Upper lobe of right lung (tissue), 1 donor: Measurements from ENCODE around the gene OTULINL. TPM values are rescaled to one million over a fixed set of nuclear protein-coding genes. Genes with fewer than 3 reads are reported as not detected.

Source experiments
- ATAC-seq: fragments of 200-7000 bp; cut with Tn5 transposase; one replicate; pipeline ENCODE4 v1.9.1; 2020; ENCODE audit warnings: mild to moderate bottlenecking, moderate library complexity
- DNase-seq: peaks from one replicate; pipeline ENCODE4 v3.0.0-alpha.2; 2020
- H3K27ac ChIP-seq: fragments of 200-600 bp; one replicate; pipeline ENCODE4 v1.8.0; 2022
- H3K27me3 ChIP-seq: fragments of 200-600 bp; one replicate; pipeline ENCODE4 v1.8.0; 2022; ENCODE audit warnings: mild to moderate bottlenecking
- H3K36me3 ChIP-seq: fragments of 200-600 bp; one replicate; pipeline ENCODE4 v1.8.0; 2022
- H3K4me1 ChIP-seq: fragments of 200-600 bp; one replicate; pipeline ENCODE4 v1.8.0; 2022
- H3K4me3 ChIP-seq: fragments of 200-600 bp; one replicate; pipeline ENCODE4 v1.8.0; 2022; ENCODE audit warnings: mild to moderate bottlenecking
- H3K9me3 ChIP-seq: fragments of 200-600 bp; one replicate; pipeline ENCODE4 v1.8.0; 2022
- intact Hi-C: fragments of 100-400 bp; cut with DNase I; formaldehyde crosslinking; loops from one replicate; pipeline ENCODE4 v1.11.0; 2022
- long read RNA-seq: library from polyadenylated mRNA; unstranded; transcript quantifications from one replicate; pipeline ENCODE4 v2.0.0, GENCODE V29; 2021
- total RNA-seq: library from RNA; stranded (reverse); fragmentation: NEBNext Ultra II Directional; extraction: Animal tissue kit (Norgen Biotek cat#: 25700); gene quantifications from one replicate; pipeline ENCODE4 v1.2.1, GENCODE V29; 2021
- TF ChIP-seq, protein P1 (sequence below): fragments of 200-600 bp; IDR thresholded peaks from one replicate; pipeline ENCODE4 v1.8.0; 2022; ENCODE audit warnings: antibody characterized with exemption
- donor health status: DM: no; HTN: yes; CAD: no; lungs with severe emphysema.

OTULINL gene
- 104 TPM for total RNA-seq
- long read RNA-seq, transcript OTULINL-201 (8 exons, 3,597 nt) = major isoform, 186 of 224 reads
- long read RNA-seq, partial matches to known transcripts = 3 of 224 reads
- long read RNA-seq, other reads (novel, unspliced or antisense) = 35 of 224 reads

DNA sequence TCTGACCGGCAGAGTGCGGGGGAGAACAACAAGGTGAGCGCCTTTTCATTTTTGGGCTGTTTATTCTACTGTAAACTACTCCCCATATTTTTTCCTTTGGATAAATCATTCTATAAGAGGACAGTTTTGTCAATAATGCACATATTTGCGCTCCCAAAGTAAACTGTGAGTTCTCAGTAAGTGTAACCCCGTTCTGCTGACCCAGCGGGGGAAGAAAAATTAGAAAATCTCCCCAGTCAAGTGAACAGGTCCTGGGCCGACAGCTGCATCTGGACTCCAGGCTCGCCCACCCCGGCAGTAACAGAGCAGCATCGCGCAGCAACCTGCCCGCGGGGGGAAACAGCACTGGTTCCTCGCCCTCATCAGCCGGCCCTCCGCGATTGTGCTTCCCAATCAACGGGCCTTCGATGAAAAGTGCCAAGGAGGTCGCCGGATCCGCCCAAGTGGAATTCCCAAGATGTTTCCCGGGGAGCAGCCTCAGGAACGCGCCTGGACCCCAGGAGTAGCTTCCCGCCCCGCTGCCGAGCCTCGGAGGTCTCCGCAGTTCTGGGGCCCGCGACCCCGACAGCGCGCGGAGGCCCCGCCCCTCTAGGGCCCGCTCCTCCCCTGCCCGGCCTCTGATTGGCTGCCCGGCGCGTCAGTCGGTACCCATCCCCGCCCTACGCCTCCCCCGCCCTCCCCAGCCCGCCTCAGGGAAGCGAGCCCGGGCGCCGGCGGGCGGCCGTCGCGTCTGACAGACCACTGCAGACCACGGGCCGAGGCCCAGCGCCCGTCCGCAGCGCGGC lies at the start of gene OTULINL:
Gene OTULINL, plus strand, starts transcription at position 687 of the 785 bp plus-strand sequence. CDS start 103 bp downstream, outside the sequence.
- TF ChIP-seq, protein P1, sequence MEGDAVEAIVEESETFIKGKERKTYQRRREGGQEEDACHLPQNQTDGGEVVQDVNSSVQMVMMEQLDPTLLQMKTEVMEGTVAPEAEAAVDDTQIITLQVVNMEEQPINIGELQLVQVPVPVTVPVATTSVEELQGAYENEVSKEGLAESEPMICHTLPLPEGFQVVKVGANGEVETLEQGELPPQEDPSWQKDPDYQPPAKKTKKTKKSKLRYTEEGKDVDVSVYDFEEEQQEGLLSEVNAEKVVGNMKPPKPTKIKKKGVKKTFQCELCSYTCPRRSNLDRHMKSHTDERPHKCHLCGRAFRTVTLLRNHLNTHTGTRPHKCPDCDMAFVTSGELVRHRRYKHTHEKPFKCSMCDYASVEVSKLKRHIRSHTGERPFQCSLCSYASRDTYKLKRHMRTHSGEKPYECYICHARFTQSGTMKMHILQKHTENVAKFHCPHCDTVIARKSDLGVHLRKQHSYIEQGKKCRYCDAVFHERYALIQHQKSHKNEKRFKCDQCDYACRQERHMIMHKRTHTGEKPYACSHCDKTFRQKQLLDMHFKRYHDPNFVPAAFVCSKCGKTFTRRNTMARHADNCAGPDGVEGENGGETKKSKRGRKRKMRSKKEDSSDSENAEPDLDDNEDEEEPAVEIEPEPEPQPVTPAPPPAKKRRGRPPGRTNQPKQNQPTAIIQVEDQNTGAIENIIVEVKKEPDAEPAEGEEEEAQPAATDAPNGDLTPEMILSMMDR = no peak
- no peaks in the 10 kb centered on the region for H3K36me3 ChIP-seq
- no peaks in the 10 kb centered on the region for H3K9me3 ChIP-seq
- peaks cover 8% of the 10 kb centered on the region for H3K4me1 ChIP-seq
- intact Hi-C loops = no loop called here
- ATAC-seq (peak; percentile 95), DNase-seq (peak; percentile 95)
- H3K27me3 ChIP-seq = no peaks in the 10 kb centered on the region
- peak within 1 kb of the TSS; percentile 79 for H3K4me3 ChIP-seq
- peak within 1 kb of the TSS; percentile 90 for H3K27ac ChIP-seq

DNA sequence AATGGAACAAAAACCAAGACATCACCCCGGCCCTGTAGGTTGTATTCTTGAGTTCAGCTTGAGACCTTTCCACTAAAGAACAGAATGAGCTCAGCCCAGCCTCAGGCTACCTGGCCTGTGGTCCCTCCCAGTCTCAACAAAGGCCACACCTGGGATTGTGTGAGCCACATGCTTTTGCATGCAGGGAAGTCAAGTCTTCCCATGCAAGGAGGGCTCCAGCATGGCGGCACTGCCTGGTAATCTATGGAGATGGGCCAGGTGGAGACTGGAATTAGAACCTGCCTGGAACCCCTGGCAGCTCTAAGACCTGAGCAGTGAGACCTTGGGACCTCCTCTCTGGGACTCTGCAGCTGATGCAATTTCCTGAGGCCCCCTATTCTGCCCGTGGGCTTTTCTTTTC lies 49.4 kb upstream of the OTULINL start:
- H3K4me1 ChIP-seq = peaks cover 5% of the 10 kb centered on the region
- H3K9me3 ChIP-seq = no peaks in the 10 kb centered on the region
- no peaks in the 10 kb centered on the region for H3K27me3 ChIP-seq
- no peak overlapping the region for H3K27ac ChIP-seq
- no peak for ATAC-seq
- intact Hi-C loops = no loop called here
- no peak overlapping the region for H3K4me3 ChIP-seq
- no peak for DNase-seq
- TF ChIP-seq, protein P1 = no peak
- no peaks in the 10 kb centered on the region for H3K36me3 ChIP-seq

DNA sequence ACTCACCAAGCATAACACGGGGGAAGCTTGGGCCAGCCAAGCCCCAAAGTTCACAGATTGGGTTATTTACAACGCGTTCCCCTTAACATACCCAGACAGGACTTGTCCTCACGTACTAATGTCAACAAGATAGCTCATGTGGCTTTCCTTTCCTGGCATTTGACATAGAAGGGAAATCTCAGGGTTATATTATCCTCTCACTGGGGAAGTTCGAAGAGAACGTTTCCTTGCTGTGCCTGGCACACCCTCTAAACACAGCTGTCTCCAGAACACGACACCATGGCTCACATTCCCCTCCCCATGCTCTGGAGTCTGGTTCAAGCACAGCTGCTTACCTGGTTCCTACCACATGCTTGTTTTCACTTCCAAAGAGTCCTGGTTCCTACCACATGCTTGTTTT lies 46.8 kb upstream of the OTULINL start:
- TF ChIP-seq, protein P1 = no peak
- ATAC-seq (peak; percentile 36), DNase-seq (no peak)
- Histone ChIP-seq H3K27me3 (no peaks in the 10 kb centered on the region), H3K4me3 (no peak overlapping the region), H3K4me1 (peaks cover 5% of the 10 kb centered on the region), H3K36me3 (no peaks in the 10 kb centered on the region), H3K27ac (no peak overlapping the region), H3K9me3 (no peaks in the 10 kb centered on the region)
- intact Hi-C loops = no loop called here

DNA sequence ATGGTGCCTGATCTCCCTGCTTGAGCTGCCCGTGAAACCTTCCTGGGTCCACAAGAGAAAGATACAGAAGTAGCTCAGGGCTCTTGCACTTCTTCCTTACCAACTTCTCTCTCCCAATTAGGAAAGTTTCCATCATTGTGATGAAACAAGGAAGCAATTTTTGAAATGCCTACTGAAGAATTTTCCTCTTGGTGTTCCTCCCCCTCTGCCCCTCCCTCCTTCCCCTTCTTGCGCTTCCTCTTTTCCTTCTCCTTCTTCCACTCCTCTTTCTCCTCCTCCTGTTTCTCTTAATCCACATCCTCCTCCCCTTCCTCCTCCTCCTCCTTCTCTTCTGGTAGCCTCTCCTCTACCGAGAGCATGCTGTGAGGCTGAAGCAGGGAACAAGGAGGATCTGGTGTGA lies 36.3 kb upstream of the OTULINL start:
- no peak overlapping the region for H3K4me3 ChIP-seq
- H3K27ac ChIP-seq = no peak overlapping the region
- peaks cover 5% of the 10 kb centered on the region for H3K4me1 ChIP-seq
- no peak for DNase-seq
- ATAC-seq = peak; percentile 79
- no peaks in the 10 kb centered on the region for H3K27me3 ChIP-seq
- no peaks in the 10 kb centered on the region for H3K9me3 ChIP-seq
- intact Hi-C loops = no loop called here
- TF ChIP-seq, protein P1 = no peak
- no peaks in the 10 kb centered on the region for H3K36me3 ChIP-seq

DNA sequence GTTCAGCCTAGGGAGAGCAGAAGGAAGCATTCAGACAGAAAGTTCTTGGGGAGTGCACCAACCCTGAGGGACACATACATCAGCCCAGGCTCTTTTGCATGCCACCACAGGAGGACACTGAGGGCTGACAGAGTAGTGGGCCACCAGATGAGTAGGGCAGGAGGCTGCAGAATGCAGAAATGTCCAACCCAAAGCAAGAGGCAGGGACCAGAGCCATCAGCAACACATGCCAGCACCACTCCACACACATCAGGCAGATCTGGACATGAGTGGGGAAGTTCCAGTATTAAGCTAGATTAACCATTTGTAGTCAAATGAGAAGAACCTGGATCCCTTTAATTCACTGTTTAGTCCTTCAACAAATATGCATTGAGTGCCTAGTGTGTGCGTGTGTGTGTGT lies 35.7 kb upstream of the OTULINL start:
- H3K27ac ChIP-seq = no peak overlapping the region
- H3K36me3 ChIP-seq = no peaks in the 10 kb centered on the region
- H3K4me3 ChIP-seq = no peak overlapping the region
- H3K27me3 ChIP-seq = no peaks in the 10 kb centered on the region
- H3K9me3 ChIP-seq = no peaks in the 10 kb centered on the region
- intact Hi-C loops = no loop called here
- peak; percentile 48 for ATAC-seq
- DNase-seq = no peak
- H3K4me1 ChIP-seq = peaks cover 5% of the 10 kb centered on the region
- TF ChIP-seq, protein P1 = no peak
